HL-60/S4 treated with phorbol 12-myristate 13-acetate at 8.2 ng/mL for 4 days and 3 days (cell line): Measurements from ENCODE around the gene LIN28B.
"Not testable (repeated sequence)": the region's sequence is repeated elsewhere in the genome, so short reads cannot be mapped to it uniquely, and the experiment has no call there.

Experiments used
- in situ Hi-C: fragments of 300-500 bp; cut with MboI; formaldehyde crosslinking; loops from 2 replicates; pipeline ENCODE4 v1.15.0; 2022; ENCODE audit warnings: low sequenced_read_pairs

The LIN28B gene

DNA sequence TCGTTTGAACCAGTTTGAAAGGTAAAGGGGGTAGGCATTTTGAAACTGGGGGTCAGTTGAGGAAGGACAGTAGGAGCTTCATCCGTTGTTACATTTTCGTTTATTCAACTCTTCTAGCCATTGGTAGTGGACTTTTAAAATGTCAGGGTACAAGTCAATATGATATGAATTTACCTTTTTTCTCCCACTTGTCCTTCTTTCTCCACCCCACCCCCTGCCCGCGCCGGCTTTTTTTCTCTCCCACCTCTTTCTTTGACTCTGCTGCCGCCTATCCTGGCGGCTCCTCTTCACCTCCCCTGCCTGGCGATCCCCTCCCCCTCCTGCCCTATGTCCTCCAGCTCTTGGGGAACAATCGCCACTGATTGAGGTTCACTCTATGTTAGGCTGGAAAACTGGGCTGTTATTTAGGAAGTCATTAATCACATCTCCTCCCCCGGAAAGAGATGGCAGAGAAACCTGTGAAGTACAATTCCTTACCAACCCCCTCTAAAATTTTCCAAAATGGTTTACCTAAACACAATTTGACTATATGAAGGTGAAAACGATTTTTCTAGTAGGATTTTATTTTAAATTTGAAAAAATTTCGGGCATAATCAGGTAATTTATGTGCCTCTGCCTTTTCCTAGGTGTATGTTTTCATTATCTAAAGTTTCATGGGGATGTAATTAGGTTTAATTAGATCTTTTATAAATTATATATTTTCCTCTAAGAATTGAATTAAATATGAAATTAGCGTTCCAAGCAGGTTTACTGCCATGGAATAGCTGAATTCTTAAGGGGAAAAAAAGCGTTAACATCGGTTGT is 778 bp upstream of the LIN28B start:
- in situ Hi-C loops: no loop called here

DNA sequence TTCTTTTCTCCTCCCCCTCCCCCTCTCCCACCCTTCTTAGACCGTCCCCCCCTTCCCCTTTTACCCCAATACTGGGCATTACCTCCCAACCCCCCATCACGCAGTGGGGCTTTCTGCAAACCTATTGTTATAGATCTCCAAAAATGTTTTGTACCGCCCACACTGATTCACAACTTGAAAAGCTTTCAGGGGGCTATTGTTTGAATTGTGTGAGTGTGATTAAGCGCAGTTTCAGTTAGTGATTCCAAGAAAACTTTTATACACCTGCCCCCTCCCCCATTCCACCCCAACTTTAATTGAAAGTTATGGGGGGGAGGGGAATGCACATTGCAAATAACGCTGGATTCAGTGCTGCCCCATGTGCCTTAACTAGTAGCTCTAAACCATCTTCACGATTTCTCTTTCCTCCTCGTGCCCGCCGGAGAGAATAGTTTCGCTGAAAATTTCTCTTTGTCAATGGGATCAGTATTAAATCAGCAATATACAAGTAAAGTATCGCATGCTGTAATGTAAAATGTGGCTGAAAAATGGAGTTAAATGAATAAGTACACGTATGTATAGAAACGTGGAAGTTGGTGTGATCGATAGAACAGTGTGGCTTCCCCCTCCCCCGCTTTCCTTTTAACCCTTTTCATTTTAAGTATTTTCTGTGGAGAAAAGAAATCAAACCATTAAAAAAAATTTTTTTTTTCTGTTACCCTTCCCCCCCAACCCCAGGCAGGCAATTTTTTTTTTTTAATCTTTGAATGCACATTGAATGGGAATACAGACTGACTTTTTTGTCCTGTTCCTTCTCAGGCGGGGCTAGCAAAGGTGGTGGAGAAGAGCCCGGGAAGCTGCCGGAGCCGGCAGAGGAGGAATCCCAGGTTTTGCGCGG is 632 bp downstream of the LIN28B start:
- in situ Hi-C loops: no loop called here

DNA sequence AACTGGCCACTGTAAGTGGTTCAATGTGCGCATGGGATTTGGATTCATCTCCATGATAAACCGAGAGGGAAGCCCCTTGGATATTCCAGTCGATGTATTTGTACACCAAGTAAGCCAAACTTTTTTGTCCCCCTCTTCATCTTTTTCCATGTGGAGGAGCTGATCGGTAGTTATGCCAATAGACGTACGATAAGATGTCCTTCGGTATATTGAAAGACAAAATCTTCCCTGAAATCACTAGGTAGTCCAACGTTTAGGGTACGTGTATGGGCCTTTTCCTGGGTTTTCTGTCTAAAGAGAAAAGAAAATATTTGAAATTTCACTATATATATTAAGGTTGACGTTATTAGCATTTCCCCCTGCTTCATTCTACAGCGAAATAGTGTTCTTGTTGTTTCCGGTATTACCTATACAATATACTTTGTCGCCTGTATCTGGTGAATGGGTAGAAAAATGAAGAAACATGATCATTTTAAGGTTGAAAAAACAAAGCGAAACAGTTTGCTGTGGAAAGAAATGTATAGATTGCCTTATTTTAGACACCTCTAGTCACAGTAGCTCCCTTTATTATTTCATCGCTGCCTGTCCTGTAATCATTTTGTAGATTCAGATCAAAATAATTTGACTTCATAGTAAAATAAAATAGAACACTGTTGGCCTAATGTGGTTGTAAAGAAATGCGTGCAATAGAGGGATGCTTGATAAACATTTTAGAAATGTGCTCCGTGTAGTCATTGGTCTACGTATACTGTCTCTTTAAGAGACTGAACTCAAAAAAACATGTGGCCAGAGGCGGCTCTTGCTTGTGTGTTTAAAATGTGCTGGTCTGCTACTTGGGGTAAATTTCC is 1.5 kb downstream of the LIN28B start:
- in situ Hi-C loops: no loop called here

DNA sequence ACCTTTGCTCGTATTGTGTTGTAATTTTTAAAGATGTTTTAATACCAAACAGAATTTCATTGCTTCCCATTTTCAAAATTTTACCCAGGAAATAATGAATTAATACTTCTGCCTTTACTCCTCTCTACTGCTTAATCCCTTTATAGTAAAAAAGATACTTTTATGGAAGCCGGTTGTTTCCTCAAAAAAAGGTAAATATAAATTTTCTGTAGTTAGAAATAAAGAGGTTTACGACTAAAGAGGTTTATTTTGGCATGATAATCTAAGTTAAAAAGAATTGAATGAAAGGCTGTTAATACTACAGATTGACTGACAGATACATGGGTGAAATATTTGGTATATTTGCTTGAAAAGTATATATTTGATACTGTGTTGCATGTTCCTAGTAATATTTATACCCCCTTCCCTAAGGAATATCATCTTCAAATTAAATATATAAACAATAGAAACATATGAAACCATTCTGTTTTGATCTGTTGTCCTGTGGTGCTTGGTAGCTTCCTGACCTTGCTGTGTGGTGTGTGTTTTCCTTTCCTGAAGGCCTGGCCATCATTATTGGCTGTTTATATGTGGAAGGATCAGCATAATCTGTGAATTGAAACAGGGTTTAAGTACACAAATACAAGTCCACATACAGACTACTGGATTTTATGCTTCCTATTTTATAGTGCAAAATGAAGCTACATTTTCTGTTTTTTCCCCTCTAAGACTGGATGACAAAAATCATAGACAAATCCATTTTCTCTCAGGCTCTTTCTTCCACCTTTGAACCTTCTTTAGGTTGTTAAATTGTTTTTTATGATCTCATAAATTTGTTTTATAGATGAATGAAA is 2.3 kb downstream of the LIN28B start:
- in situ Hi-C loops: no loop called here

DNA sequence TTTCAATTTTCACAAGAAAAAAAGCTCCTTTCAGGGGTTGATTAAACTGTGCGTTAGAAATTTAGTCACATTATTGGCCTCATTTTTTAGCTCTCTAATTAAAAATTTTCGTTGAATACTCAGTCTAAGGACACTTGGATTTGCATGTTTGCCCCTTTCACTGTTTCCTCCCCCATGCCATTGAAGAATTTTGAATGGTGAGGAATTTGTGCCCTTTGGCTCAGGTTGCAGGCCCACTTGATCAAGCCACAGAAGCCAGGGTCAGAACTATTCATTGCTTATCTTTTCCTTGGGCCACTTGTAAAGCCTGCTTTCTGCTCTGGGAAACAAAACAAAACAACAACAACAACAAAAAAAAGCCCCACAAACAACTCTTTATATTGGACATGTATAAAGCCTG is 12.2 kb downstream of the LIN28B start:
- in situ Hi-C loops: no loop called here

DNA sequence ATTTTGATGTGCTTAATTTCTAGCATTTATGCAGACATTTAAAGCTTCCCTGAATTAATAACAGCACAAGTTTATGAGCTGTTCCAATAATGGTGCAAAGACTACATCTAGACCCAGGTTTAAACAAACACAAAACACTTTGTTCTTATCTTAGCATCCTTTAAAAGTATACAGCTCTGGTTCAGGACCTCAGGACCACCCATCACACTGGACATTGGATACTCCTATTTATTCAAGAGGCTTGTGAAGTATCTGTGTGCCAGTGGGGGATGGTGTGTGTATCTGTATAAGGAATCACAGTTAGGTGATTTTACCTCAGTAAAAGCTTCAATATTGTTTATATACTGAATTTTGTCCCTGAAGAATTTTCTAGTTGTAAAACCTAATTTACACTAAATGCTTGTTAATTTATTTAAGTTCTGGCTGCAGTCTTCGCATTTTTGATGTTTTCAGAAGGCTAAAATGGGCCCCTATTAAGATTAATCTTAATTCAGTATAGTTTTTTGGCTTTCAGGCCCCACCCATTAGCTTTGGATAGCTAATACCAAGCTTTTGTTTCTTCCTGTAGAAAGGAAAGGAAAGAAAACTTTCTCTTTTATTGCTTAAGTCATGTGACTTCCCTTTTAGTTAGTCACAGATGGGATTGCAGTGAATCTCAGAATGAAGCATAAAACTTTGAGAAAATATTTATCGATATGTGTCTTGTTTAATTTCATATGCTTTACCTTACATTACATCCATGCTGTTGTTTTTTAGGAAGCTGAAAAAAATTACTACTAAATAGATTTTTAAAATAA is 13.1 kb downstream of the LIN28B start:
- in situ Hi-C loops: no loop called here

DNA sequence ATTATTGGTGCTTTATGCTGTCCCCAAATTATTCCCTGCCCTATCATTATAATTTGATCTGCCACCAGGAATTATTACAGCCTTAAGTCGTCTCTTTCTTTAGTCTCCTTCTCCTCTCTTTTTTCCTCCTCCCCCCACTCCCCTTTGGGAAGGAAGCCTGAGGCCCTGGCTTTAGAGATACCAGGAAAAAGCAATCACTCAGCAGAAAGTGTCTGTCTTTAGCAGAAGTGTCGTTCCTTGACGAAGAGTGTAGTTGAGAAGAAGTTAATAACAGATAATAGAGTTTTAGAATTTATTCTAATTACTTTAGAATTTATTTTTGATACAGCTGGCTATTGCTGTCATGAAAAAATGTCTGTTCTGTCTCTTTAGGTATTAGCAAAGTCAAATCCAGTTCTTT is 16.5 kb downstream of the LIN28B start:
- in situ Hi-C loops: no loop called here

DNA sequence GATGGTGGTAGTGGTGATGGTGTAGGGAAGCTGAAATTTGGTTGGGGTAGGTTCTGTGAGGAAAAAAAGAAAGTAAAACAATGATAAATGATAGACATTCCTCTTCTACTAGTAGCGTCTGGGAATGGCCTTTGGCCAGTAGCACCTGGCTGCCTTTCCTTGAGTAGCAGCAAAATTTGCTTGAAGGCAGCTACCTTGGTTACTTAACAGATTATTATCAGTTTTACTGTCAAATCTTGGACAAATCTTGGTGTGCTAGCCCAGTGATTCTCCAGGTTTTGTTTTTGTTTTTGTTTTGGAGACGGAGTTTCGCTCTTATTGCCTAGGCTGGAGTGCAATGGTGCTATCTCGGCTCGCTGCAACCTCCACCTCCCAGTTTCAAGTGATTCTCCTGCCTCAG is 26.4 kb downstream of the LIN28B start:
- in situ Hi-C loops: no loop called here

DNA sequence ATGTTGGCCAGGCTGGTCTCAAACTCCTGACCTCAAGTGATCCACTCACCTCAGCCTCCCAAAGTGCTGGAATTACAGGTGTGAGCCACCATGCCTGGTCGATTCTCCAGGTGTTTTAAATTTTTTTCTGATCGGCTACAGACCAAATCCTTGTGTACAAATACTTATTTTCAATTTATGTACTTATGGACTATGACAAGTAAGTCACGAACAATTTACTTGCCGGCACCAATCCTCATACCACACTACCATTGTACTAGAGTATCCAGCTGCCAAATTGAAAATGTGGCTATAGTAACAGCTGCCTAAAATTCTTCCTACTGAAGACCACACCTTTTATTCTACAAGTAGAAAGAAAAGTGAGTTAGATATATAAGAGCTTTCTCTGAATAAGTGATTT is 26.9 kb downstream of the LIN28B start:
- in situ Hi-C loops: no loop called here

DNA sequence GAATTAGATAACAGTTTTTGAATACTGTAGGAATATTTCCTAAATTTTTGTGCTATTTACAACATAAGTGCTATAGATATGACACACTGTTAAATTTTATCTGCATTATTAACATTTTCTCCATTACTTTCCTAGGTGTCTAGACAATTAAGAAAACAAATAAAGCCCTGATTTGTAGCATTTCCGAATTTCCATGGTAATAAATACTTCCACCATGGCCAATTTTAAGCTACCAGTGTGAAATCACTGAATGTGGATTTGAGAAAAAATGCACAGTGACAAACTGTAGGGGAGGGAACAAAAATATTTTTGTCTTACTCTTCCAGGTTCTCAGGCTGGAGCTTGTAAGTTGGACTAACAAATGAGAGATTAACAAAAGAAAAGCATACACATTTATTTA is 27.9 kb downstream of the LIN28B start:
- in situ Hi-C loops: no loop called here

DNA sequence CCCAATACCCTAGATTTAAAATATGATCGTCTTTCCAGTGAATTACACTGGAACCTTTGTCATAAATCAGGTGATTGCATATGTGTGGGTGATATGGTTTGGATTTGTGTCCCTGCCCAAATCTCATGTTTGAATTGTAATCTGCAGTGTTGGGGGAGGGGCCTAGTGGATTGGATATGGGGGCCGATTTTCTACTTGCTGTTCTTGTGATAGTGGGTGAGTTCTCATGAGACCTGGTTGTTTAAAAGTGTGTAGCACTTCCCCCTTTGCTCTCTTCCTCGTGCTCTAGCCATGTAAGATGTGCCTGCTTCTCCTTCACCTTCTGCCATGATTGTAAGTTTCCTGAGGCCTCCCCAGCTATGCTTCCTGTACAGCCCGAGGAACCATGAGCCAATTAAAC is 29.0 kb downstream of the LIN28B start:
- in situ Hi-C loops: not testable (repeated sequence)

DNA sequence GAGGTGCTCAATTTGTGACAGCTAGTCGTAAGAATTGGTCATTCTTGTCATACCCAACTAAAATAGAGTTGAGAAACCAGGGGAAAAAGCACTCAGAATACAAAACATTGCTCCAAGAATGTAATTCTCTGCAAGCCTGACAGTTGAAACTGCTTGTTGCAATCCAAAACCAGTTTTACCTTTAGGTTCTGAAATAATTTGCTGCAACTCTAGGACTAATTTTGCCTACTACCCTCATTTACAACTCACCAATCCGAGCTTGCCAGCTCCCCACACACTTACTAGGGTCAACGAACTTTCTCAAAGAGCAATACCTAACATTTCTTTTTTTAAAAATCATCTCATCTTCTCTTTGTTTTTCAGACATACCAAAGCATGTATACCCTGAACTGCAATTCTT is 29.7 kb downstream of the LIN28B start:
- in situ Hi-C loops: no loop called here

DNA sequence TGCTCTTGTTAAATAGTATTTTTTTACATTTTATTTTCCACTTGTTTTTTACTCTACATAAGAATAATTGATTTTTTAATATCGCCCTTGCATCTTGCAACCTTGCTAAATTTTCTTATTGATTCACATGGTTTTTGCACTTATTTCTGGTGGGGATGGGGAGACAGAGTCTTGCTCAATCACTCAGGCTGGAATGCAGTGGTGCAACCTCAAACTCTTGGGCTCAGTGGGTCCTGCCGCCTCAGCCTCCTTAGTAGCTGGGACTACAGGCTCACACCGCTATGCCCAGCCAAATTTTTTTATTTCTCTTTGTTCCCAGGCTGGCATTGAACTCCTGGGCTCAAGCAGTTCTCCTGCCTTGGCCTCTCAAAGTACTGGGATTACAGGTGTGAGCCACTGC is 30.3 kb downstream of the LIN28B start:
- in situ Hi-C loops: no loop called here

DNA sequence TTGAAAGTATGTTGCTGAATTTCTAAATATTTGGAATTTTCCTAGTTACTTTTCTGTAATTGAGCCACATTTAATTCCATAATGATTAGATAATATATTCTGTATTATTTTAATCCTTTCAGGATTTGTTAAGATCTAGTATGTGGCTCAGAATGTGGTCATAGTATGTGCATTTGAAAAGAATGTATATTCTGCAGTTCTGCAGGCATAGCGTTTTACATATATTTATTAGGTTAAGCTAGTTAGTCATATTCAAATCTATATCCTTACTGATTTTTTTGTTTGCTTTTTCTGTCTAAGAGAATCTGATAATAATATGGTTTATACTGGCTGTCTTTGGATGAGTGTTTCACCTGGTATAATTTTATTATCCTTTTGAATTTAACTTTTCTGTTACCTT is 33.2 kb downstream of the LIN28B start:
- in situ Hi-C loops: no loop called here

DNA sequence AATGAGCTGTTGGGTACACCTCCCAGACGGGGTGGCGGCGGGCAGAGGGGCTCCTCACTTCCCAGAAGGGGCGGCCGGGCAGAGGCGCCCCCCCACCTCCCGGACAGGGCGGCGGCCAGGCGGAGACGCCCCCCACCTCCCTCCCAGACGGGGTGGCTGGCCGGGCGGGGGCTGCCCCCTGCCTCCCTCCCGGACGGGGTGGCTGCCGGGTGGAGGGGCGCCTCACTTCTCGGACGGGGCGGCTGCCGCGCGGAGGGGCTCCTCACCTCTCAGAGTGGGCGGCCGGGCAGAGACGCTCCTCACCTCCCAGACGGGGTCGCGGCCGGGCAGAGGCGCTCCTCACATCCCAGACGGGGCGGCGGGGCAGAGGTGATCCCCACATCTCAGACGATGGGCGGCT is 34.2 kb downstream of the LIN28B start:
- in situ Hi-C loops: not testable (repeated sequence)

DNA sequence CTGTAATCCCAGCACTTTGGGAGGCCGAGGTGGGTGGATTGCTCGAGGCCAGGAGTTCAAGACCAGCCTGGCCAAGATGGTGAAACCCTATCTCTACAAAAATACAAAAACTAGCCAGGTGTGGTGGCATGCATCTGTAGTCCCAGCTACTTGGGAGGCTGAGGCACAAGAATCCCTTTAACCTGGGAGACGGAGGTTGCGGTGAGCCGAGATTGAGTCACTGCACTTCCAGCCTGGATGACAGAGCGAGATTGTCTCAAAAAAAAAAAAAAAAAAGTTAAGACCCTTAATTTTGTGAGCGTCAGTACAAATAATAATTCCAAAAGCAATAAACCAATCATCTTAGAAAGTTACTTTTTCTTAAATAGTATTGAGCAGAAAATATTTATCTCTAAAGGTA is 36.7 kb downstream of the LIN28B start:
- in situ Hi-C loops: not testable (repeated sequence)

DNA sequence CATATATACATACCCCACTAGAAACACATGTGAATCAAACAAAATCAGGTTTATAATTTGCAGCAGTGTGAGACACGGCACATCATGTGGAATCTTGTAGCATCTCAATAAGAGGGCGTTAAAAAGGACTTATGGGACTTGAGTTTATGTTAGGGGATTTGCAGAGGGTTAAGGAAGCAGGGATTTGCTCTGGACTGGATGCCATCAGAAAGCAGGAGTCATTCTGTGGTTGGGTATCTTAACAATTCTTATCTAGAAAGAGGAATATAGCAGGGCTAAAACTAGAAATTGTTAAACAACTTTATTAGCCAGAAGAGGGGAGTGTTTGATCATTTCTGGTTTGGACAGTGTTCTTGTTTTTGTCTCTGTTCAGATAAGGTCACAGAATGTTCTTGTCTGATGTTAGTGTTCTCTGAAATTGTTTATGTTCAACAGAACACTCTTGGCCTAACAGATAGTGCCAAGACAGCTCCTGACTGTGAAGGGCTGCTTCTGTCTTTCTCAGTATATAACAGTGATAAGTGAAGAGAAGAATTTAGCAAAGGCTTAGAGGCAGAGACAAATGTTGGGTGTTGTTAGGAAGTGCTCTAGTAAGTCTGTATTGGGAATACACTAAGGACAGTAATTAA is 39.2 kb downstream of the LIN28B start:
- in situ Hi-C loops: no loop called here

DNA sequence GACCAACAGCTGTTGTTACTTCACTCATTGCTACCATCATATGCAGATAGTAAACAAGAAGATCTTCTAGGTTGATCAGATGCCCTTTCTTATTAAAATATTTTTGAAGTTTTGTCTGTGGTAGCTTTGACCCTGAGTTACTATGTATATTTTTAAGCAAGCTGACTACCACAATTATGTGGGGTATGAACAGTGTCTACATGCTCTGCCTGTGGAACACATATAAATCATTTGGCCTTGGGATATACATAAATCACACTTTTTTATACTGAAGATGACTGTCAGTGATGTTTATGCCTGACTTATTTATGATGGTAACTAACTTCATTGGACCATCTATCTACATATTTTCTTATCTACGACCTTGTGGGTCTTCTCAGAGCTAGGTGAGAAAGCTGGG is 44.2 kb downstream of the LIN28B start:
- in situ Hi-C loops: no loop called here

DNA sequence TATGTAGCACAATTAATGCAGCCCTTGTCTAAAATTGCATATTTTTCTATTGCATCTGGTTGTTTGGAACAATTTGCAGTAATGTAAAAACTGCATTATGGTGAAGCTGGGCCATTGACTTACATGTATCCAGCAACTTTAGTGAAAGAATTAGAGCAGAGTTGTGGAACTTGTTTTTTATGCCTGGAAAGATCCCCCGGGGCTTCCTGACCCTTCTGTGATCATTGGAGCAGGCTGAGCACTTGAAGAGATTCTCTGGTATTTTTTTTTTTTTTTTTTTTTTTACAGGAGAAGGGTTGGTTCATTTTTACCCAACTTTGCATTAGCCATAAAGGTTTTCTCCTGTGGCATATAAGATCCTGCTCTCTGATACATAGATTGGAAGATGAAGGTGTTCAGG is 45.0 kb downstream of the LIN28B start:
- in situ Hi-C loops: no loop called here
